GM19324 (cell line): ENCODE measurements around the gene FRY.

Experiments
- ATAC-seq: cut with Tn5 transposase; IDR thresholded peaks from one replicate; pipeline ENCODE4 v1.9.1; 2021; ENCODE audit warnings: mild to moderate bottlenecking, moderate library complexity; ENCODE audit not compliant: unreplicated experiment, low FRiP score

FRY gene

DNA sequence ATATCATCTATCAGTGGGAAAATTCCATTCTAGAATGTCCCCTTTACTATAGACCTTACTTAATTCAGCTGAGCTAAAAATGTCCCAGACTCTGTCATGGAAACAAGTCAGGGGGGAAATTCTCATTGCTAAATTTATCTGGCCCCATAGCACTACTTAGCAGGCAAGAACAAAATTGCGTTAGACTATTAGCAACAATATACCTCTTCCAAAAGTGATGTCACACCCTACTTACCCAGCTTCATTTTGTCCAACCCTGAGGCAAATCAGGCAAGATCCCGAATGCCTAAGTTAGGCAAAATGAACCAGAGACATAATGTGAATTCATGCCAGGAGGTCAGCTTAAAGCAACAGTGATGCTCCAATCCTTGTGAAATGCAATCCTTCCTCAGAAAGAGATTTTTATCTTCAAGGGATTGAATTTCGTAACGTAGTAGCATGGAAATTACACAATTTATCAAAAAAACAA is 93.7 kb downstream of the FRY start:
- no peak for ATAC-seq

DNA sequence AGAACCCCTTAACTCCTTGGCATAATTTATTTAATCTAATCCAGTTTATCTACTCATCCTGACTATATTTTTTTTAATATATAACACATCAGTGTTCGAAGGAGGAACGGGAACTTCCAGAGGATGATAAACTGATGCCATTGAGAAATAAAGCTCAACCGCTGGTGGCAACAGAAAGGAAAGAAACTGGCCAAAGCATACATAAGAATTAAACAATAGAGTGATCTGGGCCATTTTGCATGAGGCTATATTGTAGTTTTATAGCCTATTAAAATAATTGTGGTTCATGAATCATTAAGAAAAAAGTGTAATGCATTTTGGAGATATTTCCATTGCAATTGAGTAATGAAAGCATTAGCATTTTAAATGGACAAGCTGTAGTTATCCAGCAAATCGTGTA is 94.2 kb downstream of the FRY start:
- ATAC-seq, result no peak

DNA sequence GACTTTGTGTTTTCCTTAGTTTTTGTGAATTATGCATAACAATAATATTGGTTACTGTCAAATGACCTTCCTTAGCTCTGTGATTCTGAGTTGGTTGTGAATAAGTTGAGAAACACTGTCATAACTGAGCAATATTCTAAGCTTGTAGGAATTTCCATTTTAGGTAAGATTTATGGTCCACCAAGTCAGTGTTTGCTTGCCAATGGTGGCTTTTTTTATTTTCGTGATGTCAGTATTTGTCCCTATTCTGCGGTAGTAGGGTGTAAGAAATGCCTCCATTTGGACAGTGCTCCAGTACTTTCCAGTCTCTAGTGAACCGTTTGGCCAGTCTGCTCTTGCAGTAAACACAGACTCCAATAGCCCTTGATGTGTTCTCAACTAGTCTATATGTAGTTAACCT is 94.7 kb downstream of the FRY start:
- ATAC-seq, result no peak

DNA sequence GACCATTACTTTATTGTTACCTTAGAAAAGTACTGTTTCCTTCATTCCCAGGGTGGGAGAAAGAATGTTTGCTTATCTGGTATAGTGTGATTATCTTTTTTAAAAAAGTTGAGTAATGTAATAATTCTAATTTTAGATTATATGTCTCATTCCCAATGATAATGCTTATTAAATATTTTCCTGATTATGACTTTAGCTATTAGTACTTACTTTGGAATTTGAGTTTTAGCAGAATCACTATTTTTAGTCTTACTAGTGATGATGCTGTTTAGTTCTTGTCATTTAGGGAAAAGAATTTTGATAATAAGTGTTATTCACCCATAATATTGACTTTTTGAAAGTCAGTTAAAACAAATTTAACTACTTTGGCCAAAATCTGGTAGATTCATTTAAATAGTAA is 95.2 kb downstream of the FRY start:
- no peak for ATAC-seq

DNA sequence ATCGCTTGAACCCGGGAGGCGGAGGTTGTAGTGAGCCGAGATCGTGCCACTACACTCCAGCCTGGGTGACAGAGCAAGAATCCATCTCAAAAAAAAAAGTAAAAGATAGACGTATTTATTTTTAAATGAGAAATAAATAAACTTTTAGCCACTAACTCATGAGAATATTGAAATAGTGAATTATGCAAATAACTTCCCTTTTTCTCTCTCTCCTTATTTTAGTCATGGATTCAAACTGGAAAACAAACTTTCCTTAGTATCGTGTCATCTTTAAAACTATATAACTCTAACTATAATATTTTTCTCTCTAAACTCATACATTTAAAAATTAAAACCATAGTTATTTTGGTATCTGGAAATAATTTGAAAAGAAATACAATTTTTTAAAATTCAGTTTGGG is 96.1 kb downstream of the FRY start:
- ATAC-seq, result no peak

DNA sequence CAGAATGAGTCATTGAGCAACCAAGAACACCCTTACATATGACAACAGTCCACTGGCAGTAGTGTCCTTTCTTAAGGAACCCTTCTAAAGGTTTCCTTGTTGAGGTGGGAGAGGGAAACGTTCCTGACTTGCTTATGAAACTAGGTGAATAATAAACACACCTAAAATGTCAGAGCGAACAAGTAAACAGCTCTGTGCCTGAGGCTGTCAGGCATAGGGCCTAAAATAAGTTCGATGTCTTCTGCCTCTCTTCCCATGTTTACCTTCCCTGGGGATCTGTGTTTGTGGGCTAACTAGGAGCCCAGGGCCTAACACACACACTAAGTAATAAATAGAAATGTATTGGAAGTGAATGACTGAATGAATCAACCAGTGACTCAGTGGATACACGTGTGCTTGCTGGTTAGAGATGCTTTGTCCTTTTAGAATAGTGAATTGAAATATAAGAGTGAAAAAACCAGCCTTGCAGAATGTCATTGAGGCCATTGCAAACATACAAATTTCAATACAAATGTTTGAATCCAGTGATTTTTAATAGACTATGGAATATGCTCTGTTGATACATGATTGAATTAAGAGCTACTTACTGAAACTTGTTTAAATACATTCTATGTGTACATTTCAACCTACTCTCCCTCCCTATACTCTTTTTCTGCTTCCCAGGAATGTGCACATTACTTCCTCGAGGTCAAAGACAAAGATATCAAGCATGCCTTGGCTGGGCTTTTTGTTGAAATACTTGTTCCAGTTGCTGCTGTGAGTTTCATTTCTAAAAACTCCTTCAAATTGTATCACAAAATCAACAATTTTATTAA is 102.9 kb downstream of the FRY start:
- no peak for ATAC-seq

DNA sequence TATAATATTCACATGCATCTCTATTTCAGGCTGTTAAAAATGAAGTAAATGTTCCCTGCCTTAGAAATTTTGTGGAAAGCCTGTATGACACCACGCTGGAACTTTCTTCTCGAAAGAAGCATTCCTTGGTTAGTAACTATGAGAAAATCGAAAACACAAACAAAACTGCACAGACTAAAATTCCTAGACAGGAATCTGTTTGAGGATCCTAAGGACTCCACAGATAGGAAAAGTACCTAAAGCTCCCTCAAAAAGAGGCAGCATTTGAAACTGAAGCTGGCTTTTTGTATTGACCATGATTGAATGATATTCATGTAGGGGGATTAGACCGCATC is 103.4 kb downstream of the FRY start:
- no peak for ATAC-seq

DNA sequence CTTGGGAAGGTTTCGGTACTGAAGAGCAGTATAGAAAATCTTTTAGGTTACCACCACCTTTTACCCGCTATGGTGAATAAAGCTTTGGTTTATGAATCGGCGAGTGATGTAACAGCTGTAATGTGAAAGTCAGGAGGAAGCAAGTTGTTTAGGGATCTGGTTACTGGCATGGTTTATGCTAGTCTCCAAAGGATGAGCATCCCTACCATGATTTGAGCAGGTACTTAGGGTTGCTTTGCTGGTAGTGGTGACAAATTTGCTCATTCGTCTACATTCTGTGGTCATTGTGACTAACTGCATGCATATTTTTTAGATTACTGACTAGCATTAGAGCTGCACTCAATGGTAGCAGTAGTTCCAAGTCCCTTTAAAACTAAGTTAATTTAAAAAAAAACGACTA is 104.1 kb downstream of the FRY start:
- no peak for ATAC-seq

DNA sequence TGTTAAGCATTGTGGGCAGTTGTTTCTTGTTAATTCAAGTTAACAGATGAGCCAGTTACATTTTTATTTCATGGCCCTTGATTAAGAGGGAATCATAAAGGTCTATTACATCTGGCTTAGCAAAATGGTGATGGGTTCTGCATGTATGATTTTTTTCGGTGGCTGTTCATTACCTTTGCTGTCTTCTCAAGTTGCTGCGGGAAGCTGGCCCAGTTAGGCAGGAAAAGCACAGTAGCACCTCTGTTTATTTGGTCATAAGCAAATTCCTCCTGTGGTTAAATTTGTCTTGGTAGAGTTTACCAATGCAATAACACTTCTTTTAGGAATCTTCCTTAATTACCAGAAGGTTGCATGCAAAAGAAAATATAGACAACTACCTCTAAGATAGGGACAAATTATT is 104.5 kb downstream of the FRY start:
- no peak for ATAC-seq

DNA sequence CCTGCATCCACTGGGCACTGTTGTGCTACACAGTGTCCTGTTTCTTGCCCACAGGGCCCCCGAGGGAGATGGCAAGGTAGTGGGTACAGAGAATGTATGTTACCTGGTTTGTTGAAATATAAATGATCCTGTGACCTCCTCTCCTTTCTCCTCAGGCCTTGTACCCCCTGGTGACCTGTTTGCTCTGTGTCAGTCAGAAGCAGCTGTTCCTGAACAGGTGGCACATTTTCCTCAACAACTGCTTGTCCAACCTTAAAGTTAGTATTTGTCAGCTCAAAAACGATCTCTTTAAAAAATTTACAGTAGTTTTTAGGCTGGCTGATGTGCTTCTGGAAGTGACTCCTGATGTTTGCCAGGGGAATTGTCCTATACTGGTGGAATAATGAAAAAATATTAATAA is 105.1 kb downstream of the FRY start:
- no peak for ATAC-seq

DNA sequence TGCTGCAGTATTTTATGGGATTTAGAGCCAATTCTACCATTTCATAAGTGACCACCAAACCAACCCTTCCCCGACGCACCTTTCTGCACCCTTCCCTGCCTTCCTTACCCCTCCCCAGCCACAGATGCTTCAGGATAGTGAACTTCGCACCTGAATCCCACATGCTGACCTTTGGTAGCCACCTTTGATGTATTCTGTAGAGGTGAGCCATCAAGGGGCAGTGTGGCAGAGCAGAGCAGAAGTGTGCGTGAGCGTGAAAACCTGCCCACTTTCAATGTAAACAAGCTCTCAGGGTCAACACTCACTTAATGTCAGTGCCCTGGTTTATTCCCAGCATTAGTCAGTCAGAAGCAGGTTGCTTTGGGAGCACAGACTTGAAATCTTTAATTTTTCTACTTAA is 107.7 kb downstream of the FRY start:
- ATAC-seq, result no peak

DNA sequence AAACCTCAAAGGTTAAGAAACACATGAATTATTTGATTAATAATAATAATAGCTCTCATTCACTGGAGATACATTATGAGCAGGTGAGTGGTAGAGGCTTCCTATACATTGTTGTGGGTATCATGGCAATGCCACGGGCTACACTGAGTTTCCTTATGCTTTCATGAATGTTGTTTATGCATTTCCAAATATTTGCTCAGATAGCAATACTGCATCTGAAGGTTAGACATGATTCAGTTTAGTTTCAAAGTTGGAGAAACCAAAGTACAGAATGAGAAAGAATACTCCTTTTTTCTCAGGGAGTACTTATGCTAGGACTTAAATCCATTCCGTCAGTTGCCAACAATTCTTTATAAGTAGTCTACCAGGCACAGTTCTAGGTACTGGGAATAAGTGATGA is 108.5 kb downstream of the FRY start:
- no peak for ATAC-seq

DNA sequence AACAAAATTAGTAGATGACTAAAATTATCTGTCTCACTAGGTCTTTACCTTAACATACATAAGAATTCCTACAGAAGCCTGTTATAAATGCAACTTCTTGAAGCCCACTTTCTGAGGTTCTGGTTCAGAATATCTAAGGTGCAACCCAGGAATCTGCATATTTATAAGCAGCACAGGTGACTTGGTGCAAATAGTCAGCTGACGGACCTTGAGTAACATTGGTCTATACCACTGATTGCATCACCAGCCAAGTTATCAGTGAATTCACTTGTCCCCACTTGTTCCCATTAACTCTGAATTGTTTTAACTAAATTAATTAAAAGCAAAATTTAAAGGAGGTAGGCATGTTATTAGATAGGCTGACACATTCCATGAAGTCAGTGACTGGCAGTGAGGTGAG is 109.9 kb downstream of the FRY start:
- no peak for ATAC-seq

DNA sequence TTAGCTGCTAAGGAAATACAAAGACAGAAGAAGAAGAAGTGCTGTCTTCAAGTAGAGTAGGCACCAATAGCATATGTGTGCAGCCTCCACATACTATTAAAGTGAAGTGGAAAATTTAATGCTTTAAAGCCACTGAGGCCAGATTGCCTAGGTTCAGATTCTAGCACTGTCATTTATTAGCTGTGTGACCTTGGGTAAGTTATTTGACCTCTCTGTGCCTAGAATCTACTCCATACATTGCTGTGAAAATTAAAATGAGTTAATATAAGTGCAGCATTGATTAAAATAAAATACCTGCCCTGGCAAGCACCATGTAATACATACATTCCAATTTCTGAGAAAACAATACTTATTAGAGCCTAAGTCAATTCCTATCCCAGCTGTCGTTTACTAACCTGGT is 110.5 kb downstream of the FRY start:
- no peak for ATAC-seq

DNA sequence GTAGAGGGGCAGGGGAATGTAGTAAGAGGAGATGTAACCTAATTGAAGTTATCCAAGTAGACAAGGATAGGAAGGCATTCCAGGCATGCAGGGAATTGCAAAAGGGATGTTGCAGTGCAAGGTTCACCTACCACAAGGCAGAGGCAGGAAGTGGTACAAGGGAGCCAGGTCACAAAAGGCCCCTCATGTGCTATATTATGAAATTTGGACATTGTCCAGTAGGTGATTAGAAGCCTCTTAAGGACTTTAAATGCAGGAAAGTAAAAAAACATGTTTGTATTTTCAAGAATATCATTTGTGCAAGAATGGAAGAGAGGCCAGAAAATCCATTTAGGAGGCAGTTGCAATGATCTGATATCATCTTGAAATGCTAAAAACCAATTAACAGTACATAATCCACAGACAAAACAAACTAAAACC is 111.4 kb downstream of the FRY start:
- ATAC-seq, result no peak

DNA sequence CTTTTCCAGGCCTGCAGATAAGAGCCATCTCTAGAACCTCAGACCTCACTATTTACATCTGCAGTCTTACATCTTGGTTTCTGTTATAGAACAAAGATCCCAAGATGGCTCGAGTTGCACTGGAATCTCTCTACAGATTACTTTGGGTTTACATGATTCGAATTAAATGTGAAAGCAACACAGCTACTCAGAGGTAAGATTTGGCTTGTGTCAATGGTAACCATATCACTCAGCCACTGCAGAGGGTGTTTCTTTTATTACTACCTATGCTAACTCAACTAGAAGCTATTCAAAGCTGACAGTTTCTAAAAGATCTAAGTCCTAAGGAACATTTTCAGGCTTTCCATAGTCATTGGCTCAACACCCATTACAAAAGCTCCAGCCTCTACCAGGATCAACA is 115.6 kb downstream of the FRY start:
- no peak for ATAC-seq

DNA sequence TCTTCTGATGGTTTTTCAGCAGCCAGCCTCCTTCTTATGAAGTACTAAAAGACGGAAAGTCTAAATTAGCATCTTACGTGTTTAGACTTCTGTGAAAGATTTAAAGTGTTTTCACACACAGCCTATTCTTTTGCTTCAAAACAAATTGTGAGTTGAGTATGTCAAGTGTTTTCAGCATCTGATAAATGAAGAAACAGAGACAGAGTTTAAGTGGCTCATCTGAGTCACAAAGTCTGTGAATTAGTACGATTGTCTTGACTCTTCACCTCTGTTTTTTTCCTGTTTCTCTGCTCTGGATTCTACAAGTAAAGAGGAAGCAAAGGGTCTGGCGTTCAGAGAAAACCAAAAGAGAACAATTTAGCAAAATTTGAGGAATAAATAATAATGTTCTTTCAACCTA is 116.4 kb downstream of the FRY start:
- no peak for ATAC-seq

DNA sequence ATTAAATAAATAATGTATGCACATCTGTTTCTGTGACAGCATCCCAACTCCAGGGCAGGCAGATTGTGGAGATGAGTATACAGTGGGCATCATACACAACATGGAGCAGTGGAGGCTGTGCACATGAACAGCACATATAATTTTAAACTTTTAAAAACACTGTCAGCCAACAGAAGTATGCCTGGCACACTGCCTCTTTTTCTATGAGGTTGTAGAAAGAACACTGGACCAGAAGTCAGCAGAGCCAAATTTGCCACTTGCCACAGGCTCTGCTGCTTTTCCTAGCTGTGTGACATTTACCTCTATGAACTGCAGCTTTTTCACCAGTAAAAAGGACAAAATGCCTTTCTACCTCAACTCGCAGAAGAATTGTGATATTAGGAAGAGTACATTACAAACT is 118.7 kb downstream of the FRY start:
- no peak for ATAC-seq

DNA sequence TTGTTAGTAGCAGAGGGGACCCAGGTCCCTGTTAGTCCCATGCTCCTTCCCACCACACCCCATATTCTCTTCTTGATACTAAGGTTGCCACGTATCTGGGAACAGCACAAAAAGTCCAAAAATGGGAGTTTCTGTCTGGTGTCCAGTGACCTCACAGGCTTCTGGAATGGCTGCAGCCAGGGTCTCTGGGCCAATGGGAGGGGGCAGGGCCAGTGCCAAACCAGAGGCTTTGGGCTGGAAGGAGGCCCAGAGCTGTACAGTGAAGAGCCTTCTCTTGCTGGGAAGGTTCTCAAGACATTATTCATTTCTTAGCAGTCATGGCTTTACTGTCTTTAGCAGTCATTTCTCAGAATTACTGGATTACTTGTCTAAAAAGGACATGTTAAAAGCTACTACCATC is 119.2 kb downstream of the FRY start:
- ATAC-seq, result no peak

DNA sequence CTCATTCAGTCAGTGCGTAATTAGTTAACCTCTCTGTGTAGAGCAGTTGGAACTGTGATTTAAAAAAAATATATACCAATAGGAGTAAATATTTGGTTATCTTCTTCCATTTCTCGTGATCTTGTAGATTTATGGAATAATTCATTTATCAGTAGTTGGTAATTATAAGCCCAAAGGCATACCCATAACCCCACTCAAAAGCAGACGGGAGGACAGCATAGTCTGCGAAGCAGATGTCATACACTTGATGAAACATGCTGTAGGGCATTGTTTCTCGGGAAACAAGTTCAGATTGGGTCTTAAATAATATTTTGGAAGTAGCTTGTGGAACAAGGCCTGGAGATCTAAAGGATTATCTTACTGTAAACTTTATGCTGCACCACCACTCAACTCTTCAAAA is 119.7 kb downstream of the FRY start:
- ATAC-seq, result no peak

DNA sequence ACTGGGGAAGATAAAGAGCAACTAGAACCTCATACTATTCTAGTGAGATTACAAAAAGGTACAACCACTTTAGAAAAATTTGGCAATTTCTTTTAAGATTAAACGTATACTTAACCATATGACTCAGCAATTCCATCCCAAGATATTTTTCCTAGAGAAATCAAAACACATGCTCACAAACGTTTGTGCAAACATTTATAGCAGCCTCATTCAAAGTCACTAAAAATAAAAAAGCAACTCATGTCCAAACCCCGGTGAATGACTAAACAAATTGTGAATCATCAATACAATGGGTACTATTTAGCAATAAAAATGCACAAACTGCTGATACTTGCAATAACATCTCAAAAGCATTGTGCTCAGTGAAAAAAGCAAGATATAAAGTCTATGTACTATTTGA is 121.5 kb downstream of the FRY start:
- ATAC-seq, result no peak

DNA sequence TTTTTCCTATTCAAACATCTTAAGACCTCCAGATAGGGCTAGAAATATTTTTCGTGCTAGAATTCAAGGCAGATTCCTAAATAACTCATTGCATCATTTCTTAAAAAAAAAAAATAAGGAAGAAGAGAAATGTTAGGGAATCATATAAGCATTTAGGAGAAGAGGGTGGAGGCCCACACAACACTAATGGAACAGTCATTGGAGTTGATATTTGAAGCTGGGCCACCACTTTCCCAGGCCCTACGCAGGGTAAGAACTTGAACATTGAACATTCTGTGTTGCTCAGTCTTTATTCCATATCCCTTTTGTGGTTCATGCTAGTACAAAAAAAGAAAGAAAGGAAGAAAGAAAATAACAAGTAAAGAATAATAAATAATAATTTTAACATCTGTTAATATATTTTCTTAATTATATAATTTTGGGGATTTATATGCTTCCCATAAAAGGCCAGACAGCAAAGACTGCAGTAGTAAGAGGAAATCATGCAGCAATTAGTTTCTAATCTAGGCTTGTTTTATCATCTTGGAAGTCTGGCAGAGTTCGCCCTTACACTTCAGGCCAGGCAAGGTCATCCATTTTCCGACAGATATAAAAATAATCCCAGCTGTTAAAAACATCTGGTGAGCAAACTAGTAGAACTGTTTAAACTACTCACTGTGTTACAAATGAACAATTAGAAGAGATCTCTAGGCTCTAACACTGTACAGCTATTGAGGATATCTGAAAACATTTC is 127.7 kb downstream of the FRY start:
- ATAC-seq, result no peak
